Right lobe of liver (tissue), 4 donors: ENCODE results near the gene BHLHE23.

Experiments
- POLR2A ChIP-seq: fragments of 450-650 bp; IDR thresholded peaks from one replicate; pipeline ENCODE4 v1.6.1; 2017; ENCODE audit warnings: antibody characterized with exemption, mild to moderate bottlenecking
- TF ChIP-seq, protein P1 (sequence below), 4 donors: fragments of 200-600 bp in 3 of 4; fragments of 450-650 bp in 1 of 4; IDR thresholded peaks; one replicate each; pipeline versions ENCODE4 v1.5.1 to v1.8.0; 2016 to 2022; ENCODE audit warnings: antibody characterized with exemption in 4 of 4, mild to moderate bottlenecking in 2 of 4
- donor health status: DM: no; HTN: no; CAD: no.
- donor health status: DM: no; HTN: no; CAD: no.
- donor health status: DM: no; HTN: yes; CAD: no.

DNA sequence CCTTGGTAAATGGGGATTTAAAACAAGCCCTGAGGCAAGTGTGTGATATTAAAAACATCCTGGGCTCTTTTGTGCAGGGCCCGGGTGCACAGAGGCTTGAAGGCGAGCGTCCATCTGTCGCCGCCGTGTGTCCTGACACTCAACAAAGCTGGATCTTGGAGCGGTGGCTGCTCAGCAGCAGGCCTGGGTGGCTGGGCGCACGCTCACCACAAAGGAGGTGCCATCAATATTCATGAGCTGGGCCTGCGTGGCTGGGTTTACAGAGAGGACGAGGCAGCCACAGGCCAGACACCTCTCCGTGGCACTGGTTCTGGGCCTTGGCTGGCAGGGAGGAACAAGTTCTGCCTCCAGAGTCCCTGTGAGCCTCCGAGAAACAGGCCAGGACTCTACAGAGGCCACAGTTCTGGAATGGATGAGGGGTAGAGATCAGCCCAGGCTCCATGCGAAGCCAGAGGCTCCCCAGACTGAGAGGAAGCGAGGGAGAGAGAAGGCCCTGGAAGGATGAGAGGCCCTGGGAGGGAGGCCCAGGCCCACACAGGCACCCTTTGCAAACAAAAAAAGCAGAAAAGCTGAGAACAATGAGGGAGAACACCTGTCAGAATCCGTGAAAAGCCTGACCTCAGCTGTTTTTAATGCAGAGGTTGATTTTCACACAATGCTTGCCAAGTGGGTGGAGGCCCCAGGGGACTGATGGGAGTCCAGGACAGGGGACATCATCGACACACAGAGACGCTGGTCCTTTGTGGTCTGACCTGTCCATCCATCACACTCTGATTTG is 21.9 kb downstream of the BHLHE23 start:
- TF ChIP-seq, protein P1, sequence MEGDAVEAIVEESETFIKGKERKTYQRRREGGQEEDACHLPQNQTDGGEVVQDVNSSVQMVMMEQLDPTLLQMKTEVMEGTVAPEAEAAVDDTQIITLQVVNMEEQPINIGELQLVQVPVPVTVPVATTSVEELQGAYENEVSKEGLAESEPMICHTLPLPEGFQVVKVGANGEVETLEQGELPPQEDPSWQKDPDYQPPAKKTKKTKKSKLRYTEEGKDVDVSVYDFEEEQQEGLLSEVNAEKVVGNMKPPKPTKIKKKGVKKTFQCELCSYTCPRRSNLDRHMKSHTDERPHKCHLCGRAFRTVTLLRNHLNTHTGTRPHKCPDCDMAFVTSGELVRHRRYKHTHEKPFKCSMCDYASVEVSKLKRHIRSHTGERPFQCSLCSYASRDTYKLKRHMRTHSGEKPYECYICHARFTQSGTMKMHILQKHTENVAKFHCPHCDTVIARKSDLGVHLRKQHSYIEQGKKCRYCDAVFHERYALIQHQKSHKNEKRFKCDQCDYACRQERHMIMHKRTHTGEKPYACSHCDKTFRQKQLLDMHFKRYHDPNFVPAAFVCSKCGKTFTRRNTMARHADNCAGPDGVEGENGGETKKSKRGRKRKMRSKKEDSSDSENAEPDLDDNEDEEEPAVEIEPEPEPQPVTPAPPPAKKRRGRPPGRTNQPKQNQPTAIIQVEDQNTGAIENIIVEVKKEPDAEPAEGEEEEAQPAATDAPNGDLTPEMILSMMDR (IDR thresholded peaks at IDR 0.05), result no peak
- no peak for TF ChIP-seq POLR2A
